Neural cell (in vitro differentiated cells): ENCODE data around the gene TSPOAP1.

Experiments used
- CTCF ChIP-seq: fragments of 450-650 bp; IDR thresholded peaks from 2 replicates; pipeline ENCODE4 v1.5.1; 2014; ENCODE audit warnings: antibody characterized with exemption, mild to moderate bottlenecking, moderate library complexity; ENCODE audit not compliant: poor library complexity, severe bottlenecking
- EP300 ChIP-seq: fragments of 450-650 bp; conservative IDR thresholded peaks from 2 replicates; pipeline ENCODE4 v1.6.1; 2014; ENCODE audit warnings: antibody characterized with exemption, mild to moderate bottlenecking, moderate library complexity; ENCODE audit not compliant: poor library complexity, severe bottlenecking
- EZH2 ChIP-seq: fragments of 200-600, 300-800 bp; shearing (Covaris generic), sonication (generic); IDR thresholded peaks from 2 replicates; pipeline ENCODE4 v1.6.1; 2014; ENCODE audit warnings: antibody characterized with exemption, low read length, borderline replicate concordance, mild to moderate bottlenecking; ENCODE audit not compliant: insufficient read depth, poor library complexity, severe bottlenecking
- POLR2AphosphoS5 ChIP-seq: IDR thresholded peaks from 2 replicates; pipeline ENCODE4 v1.6.1; 2012
- RAD21 ChIP-seq: fragments of 450-650 bp; conservative IDR thresholded peaks from 2 replicates; pipeline ENCODE4 v1.6.1; 2014; ENCODE audit warnings: antibody characterized with exemption, mild to moderate bottlenecking, moderate library complexity
- TAF1 ChIP-seq: IDR thresholded peaks from 2 replicates; pipeline ENCODE4 v1.6.1; 2012; ENCODE audit warnings: low read depth
- TF ChIP-seq, protein P1 (sequence below): IDR thresholded peaks from 2 replicates; pipeline ENCODE4 v1.6.1; 2012; ENCODE audit warnings: borderline replicate concordance

DNA sequence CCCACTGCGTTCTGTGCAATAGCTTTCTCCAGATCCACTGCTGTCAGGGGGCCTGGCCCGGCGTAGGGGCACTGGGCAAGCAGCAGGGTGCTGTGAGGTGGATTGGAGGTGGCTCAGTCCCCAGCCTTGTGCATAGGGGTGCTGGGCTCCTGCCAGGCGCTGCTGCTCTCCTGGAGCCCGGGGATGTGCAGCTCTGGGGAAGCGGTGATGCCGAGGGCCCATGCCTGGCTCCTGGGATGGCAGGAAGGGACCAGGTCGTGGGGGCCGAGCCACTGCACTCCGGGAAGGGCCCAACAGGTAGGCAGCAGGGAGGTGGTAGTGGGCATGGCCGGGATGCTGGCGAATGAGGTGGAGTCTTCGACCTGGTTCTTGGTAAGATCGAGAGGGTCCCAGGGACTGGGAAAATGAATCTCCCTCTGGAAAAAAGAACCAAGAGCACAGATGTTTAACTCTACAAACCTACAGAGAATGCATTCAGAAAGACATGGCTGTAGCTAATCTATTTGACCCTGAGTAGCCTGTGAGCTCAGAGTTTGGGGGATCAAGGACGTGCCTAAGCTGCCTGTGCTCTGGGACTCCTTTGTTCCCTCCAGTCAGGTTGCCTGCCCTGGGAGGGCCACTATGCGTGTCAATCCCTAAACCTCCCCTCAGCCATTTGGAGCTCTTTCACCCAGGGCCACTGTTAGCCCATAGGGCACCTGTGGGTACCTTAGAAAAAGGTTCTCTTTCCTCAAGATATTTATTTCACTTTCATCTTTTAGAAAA is 30.0 kb upstream of the TSPOAP1 start:
- TF ChIP-seq POLR2AphosphoS5 (no peak), CTCF (no peak), RAD21 (no peak), TAF1 (no peak), EZH2 (no peak), EP300 (no peak)
- TF ChIP-seq, protein P1, sequence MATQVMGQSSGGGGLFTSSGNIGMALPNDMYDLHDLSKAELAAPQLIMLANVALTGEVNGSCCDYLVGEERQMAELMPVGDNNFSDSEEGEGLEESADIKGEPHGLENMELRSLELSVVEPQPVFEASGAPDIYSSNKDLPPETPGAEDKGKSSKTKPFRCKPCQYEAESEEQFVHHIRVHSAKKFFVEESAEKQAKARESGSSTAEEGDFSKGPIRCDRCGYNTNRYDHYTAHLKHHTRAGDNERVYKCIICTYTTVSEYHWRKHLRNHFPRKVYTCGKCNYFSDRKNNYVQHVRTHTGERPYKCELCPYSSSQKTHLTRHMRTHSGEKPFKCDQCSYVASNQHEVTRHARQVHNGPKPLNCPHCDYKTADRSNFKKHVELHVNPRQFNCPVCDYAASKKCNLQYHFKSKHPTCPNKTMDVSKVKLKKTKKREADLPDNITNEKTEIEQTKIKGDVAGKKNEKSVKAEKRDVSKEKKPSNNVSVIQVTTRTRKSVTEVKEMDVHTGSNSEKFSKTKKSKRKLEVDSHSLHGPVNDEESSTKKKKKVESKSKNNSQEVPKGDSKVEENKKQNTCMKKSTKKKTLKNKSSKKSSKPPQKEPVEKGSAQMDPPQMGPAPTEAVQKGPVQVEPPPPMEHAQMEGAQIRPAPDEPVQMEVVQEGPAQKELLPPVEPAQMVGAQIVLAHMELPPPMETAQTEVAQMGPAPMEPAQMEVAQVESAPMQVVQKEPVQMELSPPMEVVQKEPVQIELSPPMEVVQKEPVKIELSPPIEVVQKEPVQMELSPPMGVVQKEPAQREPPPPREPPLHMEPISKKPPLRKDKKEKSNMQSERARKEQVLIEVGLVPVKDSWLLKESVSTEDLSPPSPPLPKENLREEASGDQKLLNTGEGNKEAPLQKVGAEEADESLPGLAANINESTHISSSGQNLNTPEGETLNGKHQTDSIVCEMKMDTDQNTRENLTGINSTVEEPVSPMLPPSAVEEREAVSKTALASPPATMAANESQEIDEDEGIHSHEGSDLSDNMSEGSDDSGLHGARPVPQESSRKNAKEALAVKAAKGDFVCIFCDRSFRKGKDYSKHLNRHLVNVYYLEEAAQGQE: no peak
